ENCODE measurements around the gene USP54. TPM values are rescaled to one million over a fixed set of nuclear protein-coding genes. Genes with fewer than 3 reads are reported as not detected.
A peak's percentile ranks its signal among the peaks of the same experiment; 100 is the strongest.

The USP54 gene
- total RNA-seq, 1 experiment from 2014 or later, result 32.8 TPM

- TSS peak; percentile 96 for BruUV-seq (replicated peaks)
- TF ChIP-seq TCF7L2 (IDR thresholded peaks at IDR 0.05; ENCODE audit: low read depth, low read length), result no peak
- no peak; the same call in none of the 2 replicates for TF ChIP-seq POLR2AphosphoS5 (IDR thresholded peaks at IDR 0.05; ENCODE audit: low read depth, low read length)
- TF ChIP-seq, protein P1, sequence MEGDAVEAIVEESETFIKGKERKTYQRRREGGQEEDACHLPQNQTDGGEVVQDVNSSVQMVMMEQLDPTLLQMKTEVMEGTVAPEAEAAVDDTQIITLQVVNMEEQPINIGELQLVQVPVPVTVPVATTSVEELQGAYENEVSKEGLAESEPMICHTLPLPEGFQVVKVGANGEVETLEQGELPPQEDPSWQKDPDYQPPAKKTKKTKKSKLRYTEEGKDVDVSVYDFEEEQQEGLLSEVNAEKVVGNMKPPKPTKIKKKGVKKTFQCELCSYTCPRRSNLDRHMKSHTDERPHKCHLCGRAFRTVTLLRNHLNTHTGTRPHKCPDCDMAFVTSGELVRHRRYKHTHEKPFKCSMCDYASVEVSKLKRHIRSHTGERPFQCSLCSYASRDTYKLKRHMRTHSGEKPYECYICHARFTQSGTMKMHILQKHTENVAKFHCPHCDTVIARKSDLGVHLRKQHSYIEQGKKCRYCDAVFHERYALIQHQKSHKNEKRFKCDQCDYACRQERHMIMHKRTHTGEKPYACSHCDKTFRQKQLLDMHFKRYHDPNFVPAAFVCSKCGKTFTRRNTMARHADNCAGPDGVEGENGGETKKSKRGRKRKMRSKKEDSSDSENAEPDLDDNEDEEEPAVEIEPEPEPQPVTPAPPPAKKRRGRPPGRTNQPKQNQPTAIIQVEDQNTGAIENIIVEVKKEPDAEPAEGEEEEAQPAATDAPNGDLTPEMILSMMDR (IDR thresholded peaks at IDR 0.05), result no peak
- no peak for TF ChIP-seq REST (IDR thresholded peaks at IDR 0.05; ENCODE audit: insufficient read depth in 1 of 2, low read depth in 2 of 2, low read length in 1 of 2)
- no peak for TF ChIP-seq SIN3A (IDR thresholded peaks at IDR 0.05; ENCODE audit: borderline replicate concordance, insufficient read depth, low read depth, low read length)
- CTCF ChIA-PET, result interaction anchor here (0.7 kb wide), 1 partner anchor 17 kb away, joined by 5 read pairs; no protein-coding TSS in a partner anchor
- peak within 1 kb of the TSS; percentile 96 for H3K27ac ChIP-seq (ENCODE audit: low read length)
- POLR2A ChIA-PET, result interaction anchor here (0.5 to 0.6 kb wide), 3 partner anchors 79 to 488 kb away, joined by 6 to 11 read pairs (median 7); no protein-coding TSS in a partner anchor
- in situ Hi-C loops (cut with HindIII; ENCODE audit: low pct_unique_long_range_greater_than_20kb, low sequenced_read_pairs), result no loop called here
- peak; percentile 90 for ATAC-seq
- peaks cover 22% of the 10 kb centered on the region for H3K4me1 ChIP-seq (ENCODE audit: control insufficient read depth, insufficient read depth, low read length)
- intact Hi-C loops (cut with micrococcal nuclease; ENCODE audit: unreplicated experiment), result no loop called here
- H3K9me3 ChIP-seq (ENCODE audit: control insufficient read depth, insufficient read depth, low read depth, low read length), result no peaks in the 10 kb centered on the region
- DNase-seq (ENCODE audit: low read depth, low spot score), result peak; percentile 81
- peaks cover 2% of the 10 kb centered on the region for H3K36me3 ChIP-seq (ENCODE audit: control insufficient read depth, insufficient read depth, low read length)
- H3K27me3 ChIP-seq (ENCODE audit: control insufficient read depth, insufficient read depth, low read length), result no peaks in the 10 kb centered on the region
- peak within 1 kb of the TSS; percentile 82 to 88 for H3K4me3 ChIP-seq (ENCODE audit: low read depth in 2 of 2, low read length in 2 of 2)
Observed at GRCh38 chr10:73495884-73496674, 95.1 kb downstream of the USP54 start, which contains the start of gene PPP3CB. PPP3CB (minus strand) TSS chr10:73496024; CDS start chr10:73495889, 135 bp downstream.

GRCh38 chr10:73495226-73495883 lies 95.8 kb downstream of the USP54 start:
- TF ChIP-seq POLR2AphosphoS5 (IDR thresholded peaks at IDR 0.05; ENCODE audit: low read depth, low read length) (peak; percentile 88), SIN3A (IDR thresholded peaks at IDR 0.05; ENCODE audit: borderline replicate concordance, insufficient read depth, low read depth, low read length) (peak; percentile 37), REST (IDR thresholded peaks at IDR 0.05; ENCODE audit: insufficient read depth in 1 of 2, low read depth in 2 of 2, low read length in 1 of 2) (no peak), TCF7L2 (IDR thresholded peaks at IDR 0.05; ENCODE audit: low read depth, low read length) (no peak)
- TF ChIP-seq, protein P1 (IDR thresholded peaks at IDR 0.05), result no peak
- ATAC-seq (peak; percentile 100), DNase-seq (ENCODE audit: low read depth, low spot score) (peak; percentile 58)
- H3K27me3 ChIP-seq (ENCODE audit: control insufficient read depth, insufficient read depth, low read length), result no peaks in the 10 kb centered on the region
- peaks cover 2% of the 10 kb centered on the region for H3K36me3 ChIP-seq (ENCODE audit: control insufficient read depth, insufficient read depth, low read length)
- POLR2A ChIA-PET, result interaction anchor here (0.5 to 0.9 kb wide), 3 partner anchors 10 to 488 kb away, joined by 3 to 7 read pairs (median 6); no protein-coding TSS in a partner anchor
- no TSS peak for BruUV-seq (replicated peaks)
- no peaks in the 10 kb centered on the region for H3K9me3 ChIP-seq (ENCODE audit: control insufficient read depth, insufficient read depth, low read depth, low read length)
- H3K4me3 ChIP-seq (ENCODE audit: low read depth in 2 of 2, low read length in 2 of 2), result peak overlapping the region; percentile 82 to 88
- H3K27ac ChIP-seq (ENCODE audit: low read length), result peak overlapping the region; percentile 94
- CTCF ChIA-PET, result interaction anchor here (0.7 kb wide), 1 partner anchor 16 kb away, joined by 5 read pairs; no protein-coding TSS in a partner anchor
- peaks cover 22% of the 10 kb centered on the region for H3K4me1 ChIP-seq (ENCODE audit: control insufficient read depth, insufficient read depth, low read length)
- intact Hi-C loops (cut with micrococcal nuclease; ENCODE audit: unreplicated experiment), result no loop called here
- in situ Hi-C loops (cut with HindIII; ENCODE audit: low pct_unique_long_range_greater_than_20kb, low sequenced_read_pairs), result no loop called here
